Gastrocnemius medialis (tissue), 4 donors: ENCODE measurements around the gene PRUNE2. TPM values are rescaled to one million over a fixed set of nuclear protein-coding genes. Genes with fewer than 3 reads are reported as not detected.

Source experiments
- ATAC-seq, 2 donors: fragments of 150-250 bp; one replicate each; pipeline ENCODE4 v1.9.1; 2016
- DNase-seq, 2 donors: peaks; one replicate each; pipeline ENCODE4 v3.0.0-alpha.2; 2019
- H3K27ac ChIP-seq, 4 donors: fragments of 200-600 bp; sonication (generic); 1 replicate in 1 of 4; 2 replicates in 3 of 4; pipeline ENCODE4 v1.5.1; 2016 to 2018; ENCODE audit warnings: mild to moderate bottlenecking in 2 of 4, moderate library complexity in 1 of 4
- H3K27me3 ChIP-seq, 3 donors: fragments of 200-600 bp; sonication (generic) in 2 of 3; 1 replicate in 1 of 3; 2 replicates in 2 of 3; pipeline versions ENCODE4 v1.5.1 to v1.6.0; 2016 to 2019; ENCODE audit warnings: mild to moderate bottlenecking in 1 of 3, moderate library complexity in 1 of 3
- H3K36me3 ChIP-seq, 2 donors: fragments of 200-600 bp; sonication (generic) in 1 of 2; one replicate each; pipeline ENCODE4 v1.5.1; 2017 to 2018
- H3K4me1 ChIP-seq, 2 donors: fragments of 200-600 bp; sonication (generic) in 1 of 2; one replicate each; pipeline ENCODE4 v1.5.1; 2016 to 2017; ENCODE audit warnings: mild to moderate bottlenecking in 2 of 2
- H3K4me3 ChIP-seq, 4 donors: fragments of 200-600 bp; sonication (generic) in 3 of 4; 1 replicate in 1 of 4; 2 replicates in 3 of 4; pipeline ENCODE4 v1.5.1; 2016 to 2019; ENCODE audit warnings: mild to moderate bottlenecking in 2 of 4
- H3K9me3 ChIP-seq, 3 donors: fragments of 200-600 bp; sonication (generic) in 2 of 3; 1 replicate in 1 of 3; 2 replicates in 2 of 3; pipeline ENCODE4 v1.5.1; 2016 to 2019
- POLR2A ChIP-seq, 2 donors: fragments of 450-650 bp; IDR thresholded peaks; one replicate each; pipeline ENCODE4 v1.6.1; 2017; ENCODE audit warnings: antibody characterized with exemption in 2 of 2, mild to moderate bottlenecking in 2 of 2, moderate library complexity in 2 of 2
- in situ Hi-C, 4 donors: fragments of 200-750 bp; cut with MboI; loops; one replicate each; pipeline versions ENCODE4 v1.15.0 to v1.8.0; 2017; ENCODE audit warnings: low sequenced_read_pairs in 4 of 4
- intact Hi-C: fragments of 100-400 bp; cut with DNase I; formaldehyde crosslinking; loops from one replicate; pipeline ENCODE4 v1.15.1; 2023; ENCODE audit warnings: low total_unique reads
- total RNA-seq, 4 donors: library from RNA; depleted of rRNA; stranded (reverse); fragments of >200 nt; gene quantifications; one replicate each; pipeline versions ENCODE4 v1.1.0 to v1.2.3, GENCODE V29; 2016
- TF ChIP-seq, protein P1 (sequence below), 5 experiments: fragments of 450-650 bp in 3 of 5; fragments of 200-600 bp in 2 of 5; sonication (generic) in 2 of 5; IDR thresholded peaks in 4 of 5; conservative IDR thresholded peaks in 1 of 5; 1 replicate in 4 of 5; 2 replicates in 1 of 5; pipeline ENCODE4 v1.5.1; 2016 to 2019; ENCODE audit warnings: antibody characterized with exemption in 5 of 5, mild to moderate bottlenecking in 3 of 5, moderate library complexity in 3 of 5

PRUNE2 gene
- total RNA-seq, 4 donors from 2014 or later = 1.6 to 43.5 (median 11.0) TPM

DNA sequence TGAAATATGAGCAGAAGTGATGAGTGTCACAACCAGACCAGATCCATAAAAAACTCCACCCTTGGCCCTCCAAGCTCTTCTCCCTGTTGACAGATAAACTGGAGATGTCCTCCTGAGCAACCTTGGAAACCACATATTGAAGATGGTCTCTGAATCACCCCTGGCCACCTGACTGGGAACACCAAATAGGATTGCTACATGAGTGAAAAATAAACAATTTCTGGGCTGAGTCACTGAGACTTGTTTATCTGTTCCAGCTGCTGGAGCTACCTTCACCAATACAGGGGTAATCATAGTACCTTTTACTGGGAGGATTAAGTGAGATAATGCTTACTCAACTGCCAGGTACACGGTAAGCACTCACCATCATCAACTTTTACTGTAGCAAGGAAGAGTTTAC, 88.4 kb downstream of the PRUNE2 start:
- Histone ChIP-seq H3K9me3 (no peaks in the 10 kb centered on the region), H3K4me1 (no peaks in the 10 kb centered on the region), H3K36me3 (no peaks in the 10 kb centered on the region), H3K27me3 (no peaks in the 10 kb centered on the region), H3K27ac (peak overlapping the region in 2 of 4 donors; percentile 9 to 56), H3K4me3 (no peak overlapping the region)
- no peak for TF ChIP-seq POLR2A (IDR thresholded peaks at IDR 0.05)
- TF ChIP-seq, protein P1, sequence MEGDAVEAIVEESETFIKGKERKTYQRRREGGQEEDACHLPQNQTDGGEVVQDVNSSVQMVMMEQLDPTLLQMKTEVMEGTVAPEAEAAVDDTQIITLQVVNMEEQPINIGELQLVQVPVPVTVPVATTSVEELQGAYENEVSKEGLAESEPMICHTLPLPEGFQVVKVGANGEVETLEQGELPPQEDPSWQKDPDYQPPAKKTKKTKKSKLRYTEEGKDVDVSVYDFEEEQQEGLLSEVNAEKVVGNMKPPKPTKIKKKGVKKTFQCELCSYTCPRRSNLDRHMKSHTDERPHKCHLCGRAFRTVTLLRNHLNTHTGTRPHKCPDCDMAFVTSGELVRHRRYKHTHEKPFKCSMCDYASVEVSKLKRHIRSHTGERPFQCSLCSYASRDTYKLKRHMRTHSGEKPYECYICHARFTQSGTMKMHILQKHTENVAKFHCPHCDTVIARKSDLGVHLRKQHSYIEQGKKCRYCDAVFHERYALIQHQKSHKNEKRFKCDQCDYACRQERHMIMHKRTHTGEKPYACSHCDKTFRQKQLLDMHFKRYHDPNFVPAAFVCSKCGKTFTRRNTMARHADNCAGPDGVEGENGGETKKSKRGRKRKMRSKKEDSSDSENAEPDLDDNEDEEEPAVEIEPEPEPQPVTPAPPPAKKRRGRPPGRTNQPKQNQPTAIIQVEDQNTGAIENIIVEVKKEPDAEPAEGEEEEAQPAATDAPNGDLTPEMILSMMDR (IDR thresholded peaks at IDR 0.05 in 4 of 5, conservative IDR thresholded peaks at IDR 0.05 in 1 of 5) = no peak
- ATAC-seq (peak; percentile 28 to 55), DNase-seq (no peak)
- in situ Hi-C loops (loop anchor here in 3 of 4 donors (10.0 to 25.0 kb wide), 3 partner anchors 167 to 320 kb away; no protein-coding TSS in a partner anchor), intact Hi-C loops (loop anchor here (10.0 kb wide), 1 partner anchor 87 kb away; the partner anchor contains the start of gene PRUNE2)

DNA sequence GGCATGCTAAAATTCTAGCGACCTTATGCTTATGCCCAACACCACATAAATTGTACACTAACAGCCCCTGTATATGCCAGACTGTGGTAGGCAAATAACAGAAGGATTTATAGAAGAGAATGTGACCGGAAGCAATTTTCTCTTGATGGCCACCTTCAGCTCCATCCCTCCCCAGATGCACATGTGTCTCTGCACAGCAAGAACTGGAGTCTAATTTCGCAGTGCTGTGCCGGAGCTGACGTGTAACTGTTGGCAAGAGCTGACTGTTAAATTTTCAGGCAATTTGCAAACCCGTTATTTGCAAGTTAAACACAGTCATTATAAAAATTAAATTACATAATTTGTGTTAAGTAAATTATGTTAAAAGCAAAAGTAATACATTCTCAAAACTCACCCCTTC, 93.3 kb downstream of the PRUNE2 start:
- Histone ChIP-seq H3K4me1 (no peaks in the 10 kb centered on the region), H3K27me3 (peaks cover 0 to 2% (median 0%) of the 10 kb centered on the region in 3 donors), H3K36me3 (no peaks in the 10 kb centered on the region), H3K27ac (no peak overlapping the region), H3K9me3 (no peaks in the 10 kb centered on the region), H3K4me3 (no peak overlapping the region)
- DNase-seq (no peak), ATAC-seq (no peak)
- intact Hi-C loops = loop anchor here (5.0 to 10.0 kb wide), 2 partner anchors 92 to 200 kb away; partner anchors contain the start of gene PRUNE2
- in situ Hi-C loops = loop anchor here in 3 of 4 donors (10.0 to 25.0 kb wide), 3 partner anchors 172 to 325 kb away; no protein-coding TSS in a partner anchor
- no peak for TF ChIP-seq POLR2A (IDR thresholded peaks at IDR 0.05)
- TF ChIP-seq, protein P1 (IDR thresholded peaks at IDR 0.05 in 4 of 5, conservative IDR thresholded peaks at IDR 0.05 in 1 of 5) = no peak

DNA sequence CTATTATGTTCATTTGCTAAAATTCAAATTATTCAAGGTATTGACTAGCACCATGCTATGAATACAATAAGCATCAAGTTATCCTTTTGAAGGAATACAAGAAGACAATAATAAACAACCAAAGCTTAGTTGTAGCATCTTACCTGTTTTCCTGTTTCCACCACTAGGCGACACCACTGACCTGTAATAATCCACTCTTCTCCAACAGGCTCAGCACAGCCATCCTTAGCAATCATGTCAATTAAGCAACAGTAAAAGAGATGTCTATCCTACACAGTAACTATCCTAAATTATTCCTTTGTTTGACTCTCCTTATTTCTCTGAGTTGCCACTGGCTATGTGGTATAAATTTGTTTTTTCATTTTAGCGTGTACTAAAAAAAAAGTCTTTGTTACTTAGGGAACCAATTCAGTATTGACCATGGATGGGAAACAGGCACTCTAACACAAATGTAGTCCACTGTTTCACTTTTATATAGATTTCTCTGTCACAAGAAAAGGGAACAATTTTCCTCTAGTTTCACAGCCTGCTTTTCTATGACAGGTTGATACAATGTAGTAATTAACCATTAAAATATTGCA, 95.4 kb downstream of the PRUNE2 start:
- Histone ChIP-seq H3K9me3 (no peaks in the 10 kb centered on the region), H3K36me3 (no peaks in the 10 kb centered on the region), H3K4me1 (no peaks in the 10 kb centered on the region), H3K27me3 (peaks cover 0 to 2% (median 0%) of the 10 kb centered on the region in 3 donors), H3K4me3 (no peak overlapping the region), H3K27ac (no peak overlapping the region)
- DNase-seq (peak; percentile 12 to 15), ATAC-seq (peak; percentile 64 to 68)
- TF ChIP-seq, protein P1 (IDR thresholded peaks at IDR 0.05 in 4 of 5, conservative IDR thresholded peaks at IDR 0.05 in 1 of 5) = peak; percentile 54 to 73 (median 68)
- no peak for TF ChIP-seq POLR2A (IDR thresholded peaks at IDR 0.05)
- in situ Hi-C loops = loop anchor here in 3 of 4 donors (10.0 to 25.0 kb wide), 3 partner anchors 174 to 327 kb away; no protein-coding TSS in a partner anchor
- intact Hi-C loops = loop anchor here (1.0 to 10.0 kb wide), 3 partner anchors 94 to 341 kb away; partner anchors contain the start of gene PRUNE2

DNA sequence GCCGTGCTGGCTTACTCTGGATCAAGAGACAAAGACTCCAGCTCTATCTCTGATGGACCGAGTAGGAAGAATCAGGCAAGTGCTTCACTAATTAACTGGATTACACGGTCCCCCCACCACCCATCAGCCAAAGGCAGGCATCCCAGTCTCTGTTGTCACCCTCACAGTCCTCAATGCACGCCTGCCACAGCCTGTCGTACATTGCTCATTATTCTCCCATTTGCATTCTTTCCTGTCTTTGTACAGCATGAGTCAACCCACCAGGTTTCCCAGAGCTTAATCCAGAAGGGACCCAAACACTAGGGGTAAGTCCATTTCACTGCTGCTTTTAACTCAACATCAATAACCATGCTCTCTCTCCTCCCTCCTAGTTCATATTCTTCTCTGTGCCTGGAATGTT, 97.3 kb downstream of the PRUNE2 start:
- H3K4me1 ChIP-seq = no peaks in the 10 kb centered on the region
- in situ Hi-C loops = loop anchor here in 3 of 4 donors (5.0 to 25.0 kb wide), 3 partner anchors 179 to 329 kb away; no protein-coding TSS in a partner anchor
- no peak overlapping the region for H3K27ac ChIP-seq
- DNase-seq = no peak
- no peaks in the 10 kb centered on the region for H3K9me3 ChIP-seq
- TF ChIP-seq, protein P1 (IDR thresholded peaks at IDR 0.05 in 4 of 5, conservative IDR thresholded peaks at IDR 0.05 in 1 of 5) = no peak
- no peak for TF ChIP-seq POLR2A (IDR thresholded peaks at IDR 0.05)
- H3K27me3 ChIP-seq = peaks cover 0 to 2% (median 0%) of the 10 kb centered on the region in 3 donors
- no peak for ATAC-seq
- intact Hi-C loops = loop anchor here (2.0 kb wide), 1 partner anchor 178 kb away; no protein-coding TSS in a partner anchor
- no peak overlapping the region for H3K4me3 ChIP-seq
- no peaks in the 10 kb centered on the region for H3K36me3 ChIP-seq
